NCI-H2227 (cell line): ENCODE results near the gene CACFD1.

Experiments used
- DNase-seq: peaks from one replicate; lab custom pipeline; 2025; ENCODE audit not compliant: unreplicated experiment; lab: John Stamatoyannopoulos, UW

The CACFD1 gene

DNA sequence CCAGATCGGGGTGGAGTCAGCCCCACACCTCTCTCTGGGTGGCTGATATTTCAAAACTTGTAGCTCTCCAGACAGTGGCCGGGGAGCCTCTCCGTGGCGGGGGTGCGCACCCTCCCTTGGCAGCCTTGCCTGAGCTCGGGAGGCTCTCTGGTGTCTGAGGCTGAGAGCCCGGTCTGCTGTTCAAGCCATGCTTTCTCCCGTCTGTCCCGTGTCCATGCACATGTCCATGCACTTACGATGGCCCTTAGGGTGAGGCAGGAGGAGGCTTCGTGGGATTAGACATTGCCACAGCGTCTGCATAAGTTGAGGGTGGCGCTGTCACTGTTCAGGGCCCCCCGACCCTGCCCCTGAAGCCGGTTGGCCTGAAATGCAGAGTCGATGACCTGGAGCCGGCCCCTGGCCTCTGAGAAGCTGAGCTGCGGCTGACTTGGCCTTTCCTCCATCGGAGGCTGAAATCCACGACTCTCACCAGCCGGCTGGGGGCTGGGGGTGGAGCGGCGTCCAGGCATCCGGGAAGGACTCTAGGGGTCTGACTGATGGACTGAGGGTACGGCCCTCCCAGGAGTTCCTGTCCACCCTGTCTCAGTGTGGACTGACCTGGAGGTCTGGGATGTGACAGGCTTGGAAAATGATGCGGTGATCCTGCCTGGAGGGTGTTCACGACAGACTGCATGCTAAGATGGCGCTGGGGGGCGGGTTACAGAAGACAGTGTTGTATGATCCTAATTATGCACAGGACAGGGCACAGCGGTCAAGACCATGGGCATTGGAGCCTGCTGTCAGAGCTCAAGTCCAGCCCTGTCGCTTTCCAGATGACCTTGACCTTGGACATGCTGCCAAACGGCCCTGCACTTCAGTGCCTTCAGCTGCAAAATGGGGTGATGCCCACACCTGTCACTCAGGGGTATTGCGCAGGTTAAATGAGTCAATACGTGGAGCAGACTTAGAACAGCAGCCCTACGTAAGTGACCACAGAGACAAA, 37.4 kb downstream of the CACFD1 start:
- DNase-seq, result no peak

- DNase-seq, result no peak
Measured at GRCh38 chr9:133499132-133499891, 39.5 kb downstream of the CACFD1 start.

GRCh38 chr9:133499892-133500270, 40.1 kb downstream of the CACFD1 start:
- no peak for DNase-seq

GRCh38 chr9:133502112-133502511, 42.3 kb downstream of the CACFD1 start:
- DNase-seq, result no peak

GRCh38 chr9:133505186-133505830, 45.5 kb downstream of the CACFD1 start:
- no peak for DNase-seq

GRCh38 chr9:133505901-133506652, 46.3 kb downstream of the CACFD1 start:
- DNase-seq, result no peak

DNA sequence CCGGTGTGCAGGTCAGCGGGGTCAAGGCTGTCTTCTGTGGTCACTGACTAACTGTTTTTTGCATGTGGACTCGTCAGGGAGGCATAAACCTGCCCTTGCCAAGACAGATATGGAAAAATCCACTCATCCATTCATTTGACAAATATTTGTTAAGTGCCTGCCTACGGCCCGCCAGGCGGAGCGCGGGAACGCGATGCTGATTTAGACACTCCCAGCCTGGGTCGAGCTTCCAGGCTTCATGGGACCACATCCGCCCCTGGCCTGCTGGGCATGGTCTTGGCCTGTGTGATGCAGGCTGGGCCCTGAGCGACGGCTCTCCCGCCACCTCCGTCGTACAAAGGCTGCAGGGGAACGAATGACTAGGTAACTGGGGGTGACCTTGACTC, 46.9 kb downstream of the CACFD1 start:
- DNase-seq, result no peak

- DNase-seq, result no peak
Measured at GRCh38 chr9:133507246-133507965, 47.6 kb downstream of the CACFD1 start.

GRCh38 chr9:133508046-133508445, 48.3 kb downstream of the CACFD1 start:
- DNase-seq, result no peak

- peak; percentile 29 for DNase-seq
Measured at GRCh38 chr9:133509179-133510083, 49.7 kb downstream of the CACFD1 start.

- DNase-seq, result no peak
Measured at GRCh38 chr9:133510926-133511505, 51.2 kb downstream of the CACFD1 start.

GRCh38 chr9:133511607-133512006, 51.8 kb downstream of the CACFD1 start:
- DNase-seq, result no peak

DNA sequence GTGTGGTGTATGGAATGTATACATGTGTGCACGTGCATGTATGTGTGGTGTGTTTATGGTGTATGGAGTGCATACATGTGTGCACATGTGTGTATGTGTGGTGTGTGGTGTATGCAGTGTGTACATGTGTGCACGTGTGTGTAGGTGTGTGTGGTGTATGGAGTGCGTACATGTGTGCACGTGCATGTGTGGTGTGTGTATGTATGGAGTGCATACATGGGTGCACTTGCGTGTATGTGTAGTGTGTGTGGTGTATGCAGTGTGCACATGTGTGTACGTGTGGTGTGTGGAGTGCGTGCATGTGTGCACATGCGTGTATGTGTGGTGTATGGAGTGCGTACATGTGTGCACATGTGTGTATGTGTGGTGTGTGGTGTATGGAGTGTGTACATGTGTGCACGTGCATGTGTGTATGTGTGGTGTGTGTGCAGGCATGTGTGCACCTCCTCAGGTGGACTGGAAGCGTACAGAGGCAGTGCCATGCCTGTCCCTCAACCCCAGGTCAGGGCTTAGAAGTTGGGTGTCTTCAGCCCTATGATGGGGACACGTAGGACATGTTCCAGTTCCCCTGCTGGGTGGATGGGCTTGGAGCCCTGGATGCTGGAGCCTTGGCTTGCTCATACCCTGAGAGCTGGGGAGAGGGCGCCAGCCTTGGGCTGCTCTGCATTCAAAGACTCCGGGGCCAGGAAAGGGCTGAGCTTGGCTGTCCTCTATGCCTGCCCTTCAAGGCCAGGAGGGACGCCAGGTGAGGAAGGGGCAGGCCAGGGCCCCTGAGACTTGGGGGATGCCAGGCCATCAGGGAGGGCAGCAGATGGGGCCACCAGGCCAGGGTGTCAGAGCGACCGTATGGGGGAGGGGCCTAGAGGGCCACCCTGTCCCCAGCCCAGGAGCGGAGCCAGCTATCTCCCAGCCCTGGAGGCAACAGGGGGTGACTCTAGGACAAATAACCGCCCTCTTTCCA, 52.8 kb downstream of the CACFD1 start:
- no peak for DNase-seq

DNA sequence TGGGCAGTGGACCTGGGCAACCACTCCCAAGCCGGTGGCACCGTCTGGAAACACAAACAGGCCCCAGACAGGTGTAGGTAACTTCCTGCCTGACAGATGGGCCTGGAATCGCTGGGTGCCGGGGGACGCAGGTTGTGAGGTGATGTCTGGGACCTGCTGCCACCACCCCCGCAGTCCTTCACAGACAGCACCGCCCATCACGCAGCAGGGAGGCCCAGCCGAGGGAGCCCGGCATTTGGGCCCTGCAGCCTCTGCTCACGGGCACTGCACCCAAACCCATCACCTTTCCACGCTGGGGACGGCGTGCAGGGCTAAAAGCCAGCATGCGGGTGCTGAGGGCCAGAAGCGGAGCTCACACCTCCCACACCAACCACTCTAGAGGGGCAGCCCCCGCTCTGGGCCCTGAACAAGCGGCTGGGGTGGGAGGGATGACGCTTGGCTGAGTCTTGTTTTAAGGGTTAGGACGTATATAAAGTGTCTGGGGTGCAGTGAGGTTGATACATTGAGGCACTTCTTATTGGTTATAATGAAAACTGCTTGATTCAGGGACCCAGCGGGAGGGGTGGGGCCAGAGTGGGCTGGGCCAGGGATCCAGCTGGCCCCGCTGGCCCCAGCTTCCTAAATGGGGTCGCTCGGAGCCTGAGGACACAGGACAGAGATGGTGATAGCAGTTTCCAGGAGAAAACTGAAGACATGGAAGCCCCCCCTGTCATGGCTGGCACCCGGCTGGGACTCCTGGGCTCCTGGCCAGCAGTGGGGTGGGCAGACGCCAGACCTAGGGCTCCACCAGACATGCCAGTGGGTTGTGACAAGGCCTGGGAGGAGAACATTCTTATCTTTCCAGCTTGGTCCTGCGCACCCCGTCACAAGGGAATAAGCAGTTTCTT, 53.7 kb downstream of the CACFD1 start:
- no peak for DNase-seq

DNA sequence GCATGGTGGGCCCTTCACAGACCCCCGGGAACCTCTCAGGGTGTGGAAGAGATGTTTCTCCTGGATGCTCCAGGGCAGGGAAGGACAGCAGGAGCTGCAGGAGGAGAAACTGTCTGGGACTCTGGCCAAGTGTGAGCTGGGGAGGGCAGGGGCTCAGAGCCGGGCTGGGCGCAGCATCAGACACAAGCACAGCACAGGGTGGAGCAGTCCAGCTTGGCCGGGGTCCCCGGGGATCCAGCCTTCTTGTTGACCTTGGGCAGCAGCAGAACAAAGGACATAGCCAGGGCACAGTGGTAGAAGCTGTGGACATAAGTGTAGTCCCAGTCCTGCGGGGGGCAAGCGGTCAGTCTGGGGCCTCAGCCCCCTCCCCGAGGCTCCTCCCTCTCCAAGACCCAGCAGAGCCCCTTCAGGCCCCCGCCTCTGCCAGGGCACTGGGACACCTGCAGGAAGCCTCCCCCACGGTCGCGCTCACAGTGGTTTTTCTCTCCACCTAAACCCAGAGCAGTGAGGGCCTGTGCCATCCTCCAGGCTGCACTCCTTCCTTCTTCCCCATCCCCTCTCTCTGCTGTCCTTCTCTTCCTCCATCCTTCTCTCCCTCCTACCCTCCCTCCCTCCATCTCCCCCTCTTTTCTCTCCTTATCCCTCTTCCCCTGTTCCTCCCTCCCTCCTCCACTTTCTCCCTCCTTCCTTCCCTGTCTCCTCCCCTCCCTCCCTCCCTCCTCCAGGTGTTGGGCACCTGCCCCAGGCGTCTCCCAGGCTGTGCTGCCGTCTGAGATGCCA, 54.9 kb downstream of the CACFD1 start:
- no peak for DNase-seq

DNA sequence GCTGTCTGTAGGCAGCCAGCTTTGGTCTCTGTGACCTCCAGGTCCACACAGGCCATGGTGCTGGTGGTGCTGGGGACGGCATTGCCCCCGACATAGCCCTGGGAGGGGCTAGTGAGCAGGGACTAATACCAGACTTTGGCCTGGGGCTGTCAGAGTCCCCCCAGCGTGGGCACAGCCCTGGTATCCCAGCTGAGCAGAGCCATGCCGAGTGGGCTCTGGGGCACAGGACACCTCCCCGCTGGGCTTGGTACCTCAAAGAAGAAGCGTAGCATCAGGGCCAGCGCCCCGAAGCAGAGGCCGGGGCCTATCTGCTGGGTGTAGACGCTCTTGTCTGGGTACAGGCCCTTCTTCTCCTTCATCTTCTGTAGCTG, 55.4 kb downstream of the CACFD1 start:
- DNase-seq, result no peak
